HG03196 (cell line): Measurements from ENCODE around the gene VEPH1.

Source experiments
- ATAC-seq: cut with Tn5 transposase; IDR thresholded peaks from one replicate; pipeline ENCODE4 v1.9.1; 2021; ENCODE audit not compliant: unreplicated experiment

VEPH1 gene

GRCh38 chr3:157438194-157438730 lies 65.0 kb downstream of the VEPH1 start:
- no peak for ATAC-seq

- ATAC-seq: no peak
These were observed 66.5 kb downstream of the VEPH1 start, which contains the start of gene PTX3 for GRCh38 chr3:157436583-157437291. Gene PTX3 (plus strand): TSS chr3:157436850. CDS start chr3:157436934, 84 bp downstream.

- ATAC-seq: no peak
These were observed 73.5 kb downstream of the VEPH1 start for GRCh38 chr3:157429708-157430107.

GRCh38 chr3:157428853-157429252 lies 74.4 kb downstream of the VEPH1 start:
- ATAC-seq: no peak

GRCh38 chr3:157427901-157428300 lies 75.3 kb downstream of the VEPH1 start:
- no peak for ATAC-seq

GRCh38 chr3:157423337-157423736 lies 79.9 kb downstream of the VEPH1 start:
- no peak for ATAC-seq

- no peak for ATAC-seq
These were observed 82.5 kb downstream of the VEPH1 start for GRCh38 chr3:157420606-157421130.

GRCh38 chr3:157418104-157418503 lies 85.1 kb downstream of the VEPH1 start:
- no peak for ATAC-seq

- no peak for ATAC-seq
These were observed 86.0 kb downstream of the VEPH1 start for GRCh38 chr3:157417247-157417646.

- ATAC-seq: no peak
These were observed 86.7 kb downstream of the VEPH1 start for GRCh38 chr3:157416347-157417087.

GRCh38 chr3:157414861-157415260 lies 88.4 kb downstream of the VEPH1 start:
- no peak for ATAC-seq

- ATAC-seq: no peak
These were observed 90.8 kb downstream of the VEPH1 start for GRCh38 chr3:157412323-157412855.

- ATAC-seq: no peak
These were observed 92.3 kb downstream of the VEPH1 start for GRCh38 chr3:157410945-157411344.

- no peak for ATAC-seq
These were observed 93.7 kb downstream of the VEPH1 start for GRCh38 chr3:157409516-157409915.

GRCh38 chr3:157408499-157409149 lies 94.6 kb downstream of the VEPH1 start:
- ATAC-seq: no peak

GRCh38 chr3:157407769-157408168 lies 95.4 kb downstream of the VEPH1 start:
- no peak for ATAC-seq

GRCh38 chr3:157406394-157406793 lies 96.8 kb downstream of the VEPH1 start:
- ATAC-seq: no peak

GRCh38 chr3:157405457-157405856 lies 97.8 kb downstream of the VEPH1 start:
- ATAC-seq: no peak

GRCh38 chr3:157404381-157404780 lies 98.8 kb downstream of the VEPH1 start:
- ATAC-seq: no peak

GRCh38 chr3:157398598-157398997 lies 104.6 kb downstream of the VEPH1 start:
- no peak for ATAC-seq

GRCh38 chr3:157394411-157394810 lies 108.8 kb downstream of the VEPH1 start:
- ATAC-seq: no peak
